Neuronal stem cell (in vitro differentiated cells): ENCODE data around the gene SIMC1.

ENCODE experiments used
- DNase-seq: peaks from one replicate; pipeline ENCODE4 v3.0.0-alpha.2; 2013; ENCODE audit warnings: low spot score
- H2AFZ ChIP-seq: one replicate; pipeline ENCODE4 v1.6.1; 2013; ENCODE audit warnings: mild to moderate bottlenecking, low read length, inconsistent platforms
- H2AK5ac ChIP-seq: 2 replicates; pipeline ENCODE4 v1.6.1; 2013; ENCODE audit warnings: low read depth, mild to moderate bottlenecking, inconsistent platforms, low read length, moderate library complexity, mixed read lengths
- H2BK120ac ChIP-seq: 2 replicates; pipeline ENCODE4 v1.6.1; 2013; ENCODE audit warnings: low read depth, mild to moderate bottlenecking, inconsistent platforms, low read length, moderate library complexity, mixed read lengths
- H2BK12ac ChIP-seq: one replicate; pipeline ENCODE4 v1.6.1; 2013; ENCODE audit warnings: low read length, inconsistent platforms
- H2BK15ac ChIP-seq: 2 replicates; pipeline ENCODE4 v1.6.1; 2013; ENCODE audit warnings: mild to moderate bottlenecking, low read length, inconsistent platforms, mixed read lengths
- H2BK5ac ChIP-seq: one replicate; pipeline ENCODE4 v1.6.1; 2013; ENCODE audit warnings: inconsistent platforms, mild to moderate bottlenecking, low read length, moderate library complexity
- H3K14ac ChIP-seq: one replicate; pipeline ENCODE4 v1.6.1; 2013; ENCODE audit warnings: low read length, inconsistent platforms
- H3K18ac ChIP-seq: 2 replicates; pipeline ENCODE4 v1.6.1; 2013; ENCODE audit warnings: low read length, inconsistent platforms
- H3K23ac ChIP-seq: 2 replicates; pipeline ENCODE4 v1.6.1; 2013; ENCODE audit warnings: low read depth, mild to moderate bottlenecking, mixed read lengths, low read length, inconsistent platforms; ENCODE audit not compliant: poor library complexity
- H3K27ac ChIP-seq: replicated peaks from 3 replicates; pipeline ENCODE4 v1.5.1; 2013; ENCODE audit warnings: low read length, inconsistent platforms
- H3K27me3 ChIP-seq, 3 experiments: 2 replicates each; pipeline ENCODE4 v1.6.1; 2013; ENCODE audit warnings: low read length in 3 of 3, mild to moderate bottlenecking in 2 of 3, inconsistent platforms in 1 of 3, low read depth in 1 of 3, mixed read lengths in 1 of 3, moderate library complexity in 1 of 3; ENCODE audit not compliant: control insufficient read depth in 3 of 3, insufficient read depth in 3 of 3
- H3K36me3 ChIP-seq, 2 donors: replicated peaks in 1 of 2; 2 replicates each; pipeline ENCODE4 v1.6.1; 2013; ENCODE audit warnings: low read length in 2 of 2; ENCODE audit not compliant: control insufficient read depth in 2 of 2, insufficient read depth in 2 of 2
- H3K4ac ChIP-seq: 2 replicates; pipeline ENCODE4 v1.6.1; 2013; ENCODE audit warnings: inconsistent platforms, mild to moderate bottlenecking, low read length, moderate library complexity
- H3K4me1 ChIP-seq, 2 donors: 1 replicate in 1 of 2; 2 replicates in 1 of 2; pipeline ENCODE4 v1.6.1; 2013; ENCODE audit warnings: low read length in 2 of 2, low read depth in 1 of 2; ENCODE audit not compliant: control insufficient read depth in 2 of 2, insufficient read depth in 1 of 2
- H3K4me2 ChIP-seq: one replicate; pipeline ENCODE4 v1.6.1; 2013; ENCODE audit warnings: mild to moderate bottlenecking, low read length, inconsistent platforms; ENCODE audit not compliant: insufficient read depth, poor library complexity, severe bottlenecking
- H3K4me3 ChIP-seq, 2 donors: 2 replicates each; pipeline ENCODE4 v1.5.1; 2013; ENCODE audit warnings: low read length in 2 of 2, mild to moderate bottlenecking in 2 of 2, inconsistent platforms in 1 of 2, moderate library complexity in 1 of 2
- H3K79me1 ChIP-seq: one replicate; pipeline ENCODE4 v1.6.1; 2013; ENCODE audit warnings: low read depth, mild to moderate bottlenecking, inconsistent platforms, low read length, moderate library complexity
- H3K9ac ChIP-seq: one replicate; pipeline ENCODE4 v1.6.1; 2013; ENCODE audit warnings: mild to moderate bottlenecking, low read depth, low read length, inconsistent platforms; ENCODE audit not compliant: poor library complexity
- H3K9me3 ChIP-seq, 2 donors: replicated peaks in 1 of 2; 2 replicates each; pipeline versions ENCODE3 to v1.6.1; 2013; ENCODE audit warnings: low read length in 2 of 2, mild to moderate bottlenecking in 2 of 2, inconsistent platforms in 1 of 2, low read depth in 1 of 2, mixed read lengths in 1 of 2, moderate library complexity in 1 of 2; ENCODE audit not compliant: control insufficient read depth in 2 of 2, insufficient read depth in 1 of 2
- H4K8ac ChIP-seq: one replicate; pipeline ENCODE4 v1.6.1; 2013; ENCODE audit warnings: low read depth, mild to moderate bottlenecking, inconsistent platforms, low read length, moderate library complexity
- H4K91ac ChIP-seq: one replicate; pipeline ENCODE4 v1.6.1; 2013; ENCODE audit warnings: low read length, low read depth, mild to moderate bottlenecking, inconsistent platforms; ENCODE audit not compliant: poor library complexity
- WGBS, 2 donors: extraction: QIAGEN DNeasy Blood & Tissue Kit; methylation state at CpG; one replicate each; pipeline ENCODE4 v1.1.7; 2013; ENCODE audit warnings: missing lambda C conversion rate in 2 of 2, mixed read lengths in 1 of 2; ENCODE audit not compliant: insufficient read length in 2 of 2, insufficient replicate concordance in 1 of 2; ENCODE audit errors: extremely low coverage in 2 of 2; 5-methylcytosine and 5-hydroxymethylcytosine counted together

The SIMC1 gene

DNA sequence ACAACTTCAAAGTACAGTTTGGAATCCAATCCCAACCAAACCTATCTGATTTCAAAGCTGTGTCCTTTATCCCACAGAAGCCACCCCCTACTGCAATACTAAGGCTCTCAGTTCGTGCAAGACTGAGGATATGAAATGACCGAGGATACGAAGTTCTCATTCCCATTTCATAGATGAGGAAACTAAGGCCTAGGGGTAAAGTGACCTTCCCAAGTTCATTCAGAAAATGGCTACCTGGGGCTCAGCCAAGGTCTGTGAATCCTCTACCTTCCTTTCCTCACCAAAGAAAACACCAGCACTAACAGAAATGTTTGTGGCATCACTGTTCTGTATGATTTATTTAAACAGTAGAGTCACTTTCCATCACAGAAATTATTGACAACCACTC lies 117.9 kb downstream of the SIMC1 start:
- Histone ChIP-seq H3K9ac (no peak overlapping the region), H2BK15ac (no peak overlapping the region), H3K14ac (no peak overlapping the region), H2BK120ac (no peak overlapping the region), H3K9me3 (peaks cover 3 to 4% of the 10 kb centered on the region in 2 donors), H2BK5ac (no peak overlapping the region), H3K36me3 (peaks cover 31 to 81% of the 10 kb centered on the region in 2 donors), H2AK5ac (no peak overlapping the region), H3K27me3 (no peaks in the 10 kb centered on the region), H3K79me1 (peaks cover 19% of the 10 kb centered on the region), H2BK12ac (no peak overlapping the region), H3K4me1 (peaks cover 1 to 2% of the 10 kb centered on the region in 2 donors), H3K4ac (no peak overlapping the region), H3K27ac (no peak overlapping the region), H2AFZ (no peak overlapping the region), H3K4me2 (no peak overlapping the region), H4K8ac (no peak overlapping the region), H4K91ac (no peak overlapping the region), H3K23ac (no peak overlapping the region), H3K4me3 (no peak overlapping the region), H3K18ac (no peak overlapping the region)
- no peak for DNase-seq
- no CpG with 5 or more reads among the region's 3 CpGs for WGBS, 2 donors

DNA sequence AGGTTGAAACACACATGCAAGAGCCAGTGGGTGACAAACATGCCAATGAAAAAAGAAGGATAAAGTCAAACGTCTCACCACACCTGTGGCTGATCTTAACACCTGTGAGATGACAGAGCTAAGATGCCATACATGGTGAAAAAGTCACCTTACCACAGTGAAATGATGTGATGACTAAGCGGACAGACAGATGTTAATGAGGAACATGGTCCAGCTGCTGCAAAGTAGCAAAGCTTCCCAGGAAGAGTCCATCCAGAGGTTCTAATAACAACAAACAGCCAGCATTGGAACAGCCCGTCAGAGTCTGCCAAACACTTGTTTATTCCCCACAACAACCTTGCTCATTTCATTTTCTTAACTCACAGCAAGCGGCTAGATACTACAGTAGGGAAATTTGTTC lies 121.4 kb downstream of the SIMC1 start:
- peaks cover 16 to 46% of the 10 kb centered on the region in 2 donors for H3K36me3 ChIP-seq
- no peak overlapping the region for H3K18ac ChIP-seq
- no peak overlapping the region for H3K14ac ChIP-seq
- no peak overlapping the region for H2BK15ac ChIP-seq
- no peak overlapping the region for H2BK120ac ChIP-seq
- H3K4me3 ChIP-seq, result no peak overlapping the region
- no peak overlapping the region for H4K91ac ChIP-seq
- H2AFZ ChIP-seq, result no peak overlapping the region
- H3K9me3 ChIP-seq, result peaks cover 3 to 4% of the 10 kb centered on the region in 2 donors
- H4K8ac ChIP-seq, result no peak overlapping the region
- H3K4me2 ChIP-seq, result no peak overlapping the region
- WGBS, 2 donors, result no CpG with 5 or more reads among the region's 4 CpGs
- no peak overlapping the region for H2AK5ac ChIP-seq
- no peak overlapping the region for H3K9ac ChIP-seq
- no peak overlapping the region for H2BK5ac ChIP-seq
- peaks cover 12% of the 10 kb centered on the region for H3K79me1 ChIP-seq
- no peak for DNase-seq
- peaks cover 0 to 16% (median 16%) of the 10 kb centered on the region in 3 experiments for H3K27me3 ChIP-seq
- H3K4ac ChIP-seq, result no peak overlapping the region
- no peak overlapping the region for H3K27ac ChIP-seq
- H3K23ac ChIP-seq, result no peak overlapping the region
- peaks cover 2 to 4% of the 10 kb centered on the region in 2 donors for H3K4me1 ChIP-seq
- no peak overlapping the region for H2BK12ac ChIP-seq

DNA sequence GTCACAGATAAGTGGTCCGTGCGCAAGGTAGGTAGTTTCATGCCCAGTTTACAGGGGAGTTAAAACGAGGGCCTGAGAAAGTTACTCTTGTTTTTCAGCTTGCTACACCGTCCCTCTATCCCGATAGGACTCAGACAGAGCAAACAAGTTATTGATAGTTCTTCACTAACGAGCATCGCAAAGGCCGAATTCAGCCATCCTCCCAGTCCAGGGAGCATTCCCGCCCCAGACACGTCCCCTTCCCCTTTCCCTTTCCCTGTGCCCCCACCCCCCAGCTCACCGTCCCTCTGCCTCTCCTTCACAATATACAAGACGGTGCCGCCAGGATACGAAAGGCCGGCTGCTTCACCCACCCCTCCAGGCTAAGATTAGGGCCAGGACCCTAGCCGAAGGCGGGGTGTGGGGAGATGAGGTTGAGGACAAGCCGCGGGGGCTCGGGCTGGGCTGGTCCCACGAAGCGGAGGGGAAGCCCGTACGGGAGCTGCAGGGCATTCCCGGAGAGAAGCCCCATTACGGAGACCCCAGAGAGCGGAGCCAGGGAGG lies 122.7 kb downstream of the SIMC1 start:
- Histone ChIP-seq H3K4me2 (peak overlapping the region; percentile 80), H3K36me3 (peaks cover 10 to 33% of the 10 kb centered on the region in 2 donors), H3K23ac (peak overlapping the region; percentile 81), H3K4me1 (peaks cover 2 to 7% of the 10 kb centered on the region in 2 donors), H3K9me3 (peaks cover 3 to 4% of the 10 kb centered on the region in 2 donors), H3K27me3 (peaks cover 0 to 20% (median 20%) of the 10 kb centered on the region in 3 experiments), H2AFZ (peak overlapping the region; percentile 98), H3K79me1 (peaks cover 9% of the 10 kb centered on the region), H3K4ac (peak overlapping the region; percentile 76), H3K9ac (peak overlapping the region; percentile 95), H3K4me3 (peak overlapping the region; percentile 90 to 96), H3K18ac (peak overlapping the region; percentile 98), H2AK5ac (peak overlapping the region; percentile 81), H2BK15ac (peak overlapping the region; percentile 58), H2BK5ac (peak overlapping the region; percentile 99), H4K91ac (no peak overlapping the region), H2BK12ac (no peak overlapping the region), H3K27ac (peak overlapping the region; percentile 67), H2BK120ac (no peak overlapping the region), H4K8ac (peak overlapping the region; percentile 82), H3K14ac (peak overlapping the region; percentile 38)
- WGBS, 2 donors, result no CpG with 5 or more reads among the region's 27 CpGs
- DNase-seq, result peak; percentile 27

GRCh38 chr5:176361437-176362232 lies 123.4 kb downstream of the SIMC1 start, which contains the start of gene KIAA1191:
TSS of gene KIAA1191 (minus strand) at chr5:176361764. CDS start at chr5:176359508, 2,256 bp downstream.
- Histone ChIP-seq H3K14ac (peak within 1 kb of the TSS; percentile 38), H3K4me1 (peaks cover 5 to 11% of the 10 kb centered on the region in 2 donors), H4K8ac (peak within 1 kb of the TSS; percentile 82), H2BK15ac (peak within 1 kb of the TSS; percentile 58), H2AK5ac (peak within 1 kb of the TSS; percentile 81), H3K79me1 (peaks cover 9% of the 10 kb centered on the region), H3K27ac (peak within 1 kb of the TSS; percentile 67), H4K91ac (no peak within 1 kb of the TSS), H3K9me3 (peaks cover 3 to 4% of the 10 kb centered on the region in 2 donors), H2BK12ac (no peak within 1 kb of the TSS), H3K36me3 (peaks cover 8 to 31% of the 10 kb centered on the region in 2 donors), H3K4me3 (peak within 1 kb of the TSS; percentile 90 to 96), H3K4ac (peak within 1 kb of the TSS; percentile 76), H3K9ac (peak within 1 kb of the TSS; percentile 95), H2BK5ac (peak within 1 kb of the TSS; percentile 99), H3K23ac (peak within 1 kb of the TSS; percentile 81), H3K4me2 (peak within 1 kb of the TSS; percentile 92), H2BK120ac (no peak within 1 kb of the TSS), H3K27me3 (peaks cover 0 to 26% (median 20%) of the 10 kb centered on the region in 3 experiments), H3K18ac (peak within 1 kb of the TSS; percentile 98), H2AFZ (peak within 1 kb of the TSS; percentile 98)
- WGBS, 2 donors, result no CpG with 5 or more reads among the region's 56 CpGs
- DNase-seq, result peak; percentile 79
